BLaER1 treated with 17β-estradiol and CSF1 and Interleukin-3, amounts not matched to agents 10 nM and 100 nM (cell line): ENCODE measurements around the gene GRIN3A.
A peak's percentile ranks its signal among the peaks of the same experiment; 100 is the strongest.

Experiments
- H3K27ac ChIP-seq, 11 experiments: shearing (Covaris generic); formaldehyde crosslinking; 2 replicates each; pipeline ENCODE4 v1.8.1; 2022
- H3K27me3 ChIP-seq, 11 experiments: shearing (Covaris generic); formaldehyde crosslinking; 2 replicates each; pipeline ENCODE4 v1.8.1; 2022
- H3K36me3 ChIP-seq, 11 experiments: shearing (Covaris generic); formaldehyde crosslinking; 2 replicates each; pipeline ENCODE4 v1.8.1; 2022
- H3K4me1 ChIP-seq, 10 experiments: shearing (Covaris generic); formaldehyde crosslinking; 2 replicates each; pipeline ENCODE4 v1.8.1; 2022
- H3K4me2 ChIP-seq, 11 experiments: shearing (Covaris generic); formaldehyde crosslinking; 2 replicates each; pipeline ENCODE4 v1.8.1; 2022
- H3K4me3 ChIP-seq, 10 experiments: shearing (Covaris generic); formaldehyde crosslinking; 2 replicates each; pipeline ENCODE4 v1.8.1; 2022
- H3K9ac ChIP-seq, 11 experiments: shearing (Covaris generic); formaldehyde crosslinking; 2 replicates each; pipeline ENCODE4 v1.8.1; 2022
- H3K9me3 ChIP-seq, 11 experiments: shearing (Covaris generic); formaldehyde crosslinking; replicated peaks in 1 of 11; 2 replicates each; pipeline ENCODE4 v1.8.1; 2022
- H4K20me1 ChIP-seq, 11 experiments: shearing (Covaris generic); formaldehyde crosslinking; 2 replicates each; pipeline ENCODE4 v1.8.1; 2022
- Cebpa-rat ChIP-seq, 11 experiments: shearing (Covaris generic); IDR thresholded peaks; 2 replicates each; pipeline ENCODE4 v1.8.1; 2022

GRIN3A gene

DNA sequence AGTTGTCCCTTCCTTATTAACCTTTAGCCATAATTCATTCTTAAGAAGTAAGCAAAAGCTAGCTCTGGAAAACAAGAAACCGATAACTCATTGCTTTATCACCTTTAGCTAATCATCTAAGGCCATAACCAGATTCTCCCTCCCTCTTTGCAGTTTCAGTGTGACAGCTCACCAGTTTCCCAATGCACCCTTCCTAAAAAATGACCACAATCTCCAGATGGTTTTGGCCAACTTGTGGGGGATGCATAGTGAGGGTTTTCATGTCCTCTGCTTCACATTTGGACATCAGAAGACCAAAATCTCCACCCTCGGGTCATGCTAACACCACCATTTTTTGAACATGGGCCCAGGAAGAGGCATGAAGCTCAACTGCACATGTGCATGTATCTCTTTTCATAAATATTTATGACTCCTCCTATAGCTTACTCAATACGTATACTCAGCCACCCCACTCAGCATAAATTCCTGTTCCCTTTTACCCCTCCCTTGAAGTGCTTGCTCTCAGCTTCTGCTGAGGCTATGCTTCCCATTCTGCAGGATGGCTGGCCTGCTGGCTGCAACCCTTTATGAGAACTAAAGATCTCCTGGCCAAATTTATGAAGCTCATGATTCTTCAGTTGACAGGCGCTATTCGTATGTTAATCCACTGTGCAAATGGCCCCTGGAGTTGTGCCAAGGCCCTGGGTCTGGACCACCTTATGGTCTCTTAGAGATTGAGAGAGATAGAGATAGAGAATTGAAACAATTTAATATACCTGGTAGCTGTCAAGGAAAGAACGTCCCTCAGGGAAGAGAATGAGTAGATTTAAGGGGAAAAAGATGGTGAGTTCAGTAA is 158.5 kb downstream of the GRIN3A start:
- Histone ChIP-seq H3K4me2 (peak overlapping the region in 3 of 11 experiments; percentile 10 to 79 (median 45); a peak in 6 of 22 replicates), H4K20me1 (no peaks in the 10 kb centered on the region), H3K4me3 (no peak overlapping the region), H3K9ac (no peak overlapping the region), H3K27me3 (no peaks in the 10 kb centered on the region), H3K4me1 (peaks cover 0 to 46% (median 0%) of the 10 kb centered on the region in 10 experiments; a peak in 6 of 20 replicates), H3K9me3 (no peaks in the 10 kb centered on the region), H3K27ac (peak overlapping the region in 2 of 11 experiments; percentile 51 to 63; a peak in 3 of 22 replicates), H3K36me3 (no peaks in the 10 kb centered on the region)
- no peak for TF ChIP-seq Cebpa-rat (IDR thresholded peaks at IDR 0.05)

DNA sequence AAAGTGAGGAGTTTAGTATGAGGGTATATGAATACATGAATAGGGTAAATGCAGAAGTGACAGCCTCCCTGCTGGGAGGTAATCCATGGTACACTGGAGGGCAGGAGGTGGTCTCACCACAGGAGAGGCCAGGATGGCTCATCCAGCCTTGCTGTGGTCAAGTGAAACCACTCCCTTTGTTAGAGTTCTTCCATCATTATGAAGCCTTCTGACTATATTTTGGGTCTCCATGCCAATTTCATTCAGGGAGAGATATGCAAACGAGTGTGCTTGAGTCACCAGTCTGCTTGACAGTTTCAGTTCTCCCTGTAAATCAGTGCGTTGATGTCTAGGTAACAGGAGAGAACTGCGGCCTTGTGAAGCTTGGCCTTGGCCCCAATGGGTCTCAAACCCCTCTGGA is 160.1 kb downstream of the GRIN3A start:
- H3K4me2 ChIP-seq, result peak overlapping the region in 3 of 11 experiments; percentile 40 to 79 (median 45); a peak in 5 of 22 replicates

DNA sequence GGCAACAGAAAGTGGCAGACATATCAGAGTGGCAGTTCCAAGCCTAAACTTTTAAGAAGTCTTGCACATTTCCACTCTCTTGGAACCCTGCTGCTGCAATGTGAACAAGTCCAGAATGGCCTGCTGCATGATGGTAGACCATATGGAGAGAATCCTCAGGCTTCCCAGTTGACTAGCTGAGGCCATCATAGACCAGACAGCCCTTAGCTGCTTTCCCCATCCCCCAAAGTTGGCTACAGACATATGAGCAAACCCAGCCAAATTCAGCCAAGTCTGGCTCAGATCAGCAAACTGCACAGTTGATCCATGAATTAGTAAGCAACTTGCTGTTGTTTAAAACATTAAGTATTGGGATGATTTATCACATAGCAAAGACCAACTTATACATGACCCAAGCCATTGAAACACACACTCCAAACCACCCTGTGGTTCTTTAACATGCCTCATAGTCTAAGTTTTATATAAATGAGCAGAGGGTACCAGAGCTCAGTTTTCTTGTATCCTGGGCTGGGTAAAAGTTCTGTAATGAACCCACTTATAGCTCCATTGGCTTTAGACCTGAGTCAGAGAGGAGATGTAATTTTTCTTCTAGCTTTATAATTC is 163.6 kb downstream of the GRIN3A start:
- Histone ChIP-seq H3K27me3 (no peaks in the 10 kb centered on the region), H3K4me1 (peaks cover 0 to 26% (median 0%) of the 10 kb centered on the region in 10 experiments; a peak in 6 of 20 replicates), H4K20me1 (no peaks in the 10 kb centered on the region), H3K4me3 (no peak overlapping the region), H3K9ac (no peak overlapping the region), H3K4me2 (no peak overlapping the region), H3K36me3 (peaks cover 3 to 16% (median 8%) of the 10 kb centered on the region in 11 experiments; a peak in 12 of 22 replicates), H3K27ac (no peak overlapping the region), H3K9me3 (no peaks in the 10 kb centered on the region)
- no peak for TF ChIP-seq Cebpa-rat (IDR thresholded peaks at IDR 0.05)

More for the DNA sequence above, 160.1 kb downstream of the GRIN3A start:
- no peaks in the 10 kb centered on the region for H3K27me3 ChIP-seq
- TF ChIP-seq Cebpa-rat (IDR thresholded peaks at IDR 0.05), result no peak
- H3K9me3 ChIP-seq, result no peaks in the 10 kb centered on the region
- no peaks in the 10 kb centered on the region for H4K20me1 ChIP-seq
- no peak overlapping the region for H3K4me3 ChIP-seq
- H3K9ac ChIP-seq, result no peak overlapping the region
- peaks cover 0 to 43% (median 0%) of the 10 kb centered on the region in 10 experiments; a peak in 6 of 20 replicates for H3K4me1 ChIP-seq
- H3K36me3 ChIP-seq, result 0 out of 22 replicates have a peak, but pooled peaks cover 0 to 3% (median 0%) of the 10 kb centered on the region in 11 experiments
- H3K27ac ChIP-seq, result peak overlapping the region in 2 of 11 experiments; percentile 45 to 63; a peak in 2 of 22 replicates

DNA sequence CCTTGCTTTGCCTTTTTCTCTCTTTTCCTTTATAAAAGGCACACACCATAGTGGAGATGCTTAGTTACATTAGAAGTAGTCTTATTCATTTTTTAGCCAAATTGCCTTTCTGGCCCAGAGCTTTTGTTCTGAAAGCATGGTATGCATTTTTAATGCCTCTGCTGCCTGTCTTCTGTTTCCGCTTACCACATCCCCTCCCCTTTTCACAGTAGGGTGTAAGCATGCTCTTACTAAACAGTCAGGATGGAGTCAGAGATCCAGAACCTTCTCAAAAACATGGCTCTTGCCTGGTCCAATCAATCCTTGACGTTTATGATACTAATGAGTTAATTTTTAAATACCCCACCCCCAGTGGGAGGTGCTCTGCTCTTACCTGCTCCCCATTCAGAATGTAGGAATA is 166.1 kb downstream of the GRIN3A start:
- H4K20me1 ChIP-seq, result no peaks in the 10 kb centered on the region
- no peak for TF ChIP-seq Cebpa-rat (IDR thresholded peaks at IDR 0.05)
- H3K4me2 ChIP-seq, result no peak overlapping the region
- H3K36me3 ChIP-seq, result peaks cover 28 to 42% (median 32%) of the 10 kb centered on the region in 11 experiments; a peak in 20 of 22 replicates
- no peak overlapping the region for H3K4me3 ChIP-seq
- H3K27me3 ChIP-seq, result no peaks in the 10 kb centered on the region
- peaks cover 0 to under 1% (median 0%) of the 10 kb centered on the region in 10 experiments; a peak in 1 of 20 replicates for H3K4me1 ChIP-seq
- H3K9ac ChIP-seq, result no peak overlapping the region
- H3K27ac ChIP-seq, result no peak overlapping the region
- H3K9me3 ChIP-seq, result no peaks in the 10 kb centered on the region

- TF ChIP-seq Cebpa-rat (IDR thresholded peaks at IDR 0.05), result no peak
- H3K9me3 ChIP-seq, result no peaks in the 10 kb centered on the region
- H3K4me2 ChIP-seq, result no peak overlapping the region
- H4K20me1 ChIP-seq, result no peaks in the 10 kb centered on the region
- no peaks in the 10 kb centered on the region for H3K4me1 ChIP-seq
- H3K36me3 ChIP-seq, result peaks cover 34 to 54% (median 43%) of the 10 kb centered on the region in 11 experiments
- H3K9ac ChIP-seq, result no peak overlapping the region
- H3K4me3 ChIP-seq, result no peak overlapping the region
- H3K27ac ChIP-seq, result no peak overlapping the region
- H3K27me3 ChIP-seq, result no peaks in the 10 kb centered on the region
Measured at GRCh38 chr9:101571114-101571513, 167.3 kb downstream of the GRIN3A start.

DNA sequence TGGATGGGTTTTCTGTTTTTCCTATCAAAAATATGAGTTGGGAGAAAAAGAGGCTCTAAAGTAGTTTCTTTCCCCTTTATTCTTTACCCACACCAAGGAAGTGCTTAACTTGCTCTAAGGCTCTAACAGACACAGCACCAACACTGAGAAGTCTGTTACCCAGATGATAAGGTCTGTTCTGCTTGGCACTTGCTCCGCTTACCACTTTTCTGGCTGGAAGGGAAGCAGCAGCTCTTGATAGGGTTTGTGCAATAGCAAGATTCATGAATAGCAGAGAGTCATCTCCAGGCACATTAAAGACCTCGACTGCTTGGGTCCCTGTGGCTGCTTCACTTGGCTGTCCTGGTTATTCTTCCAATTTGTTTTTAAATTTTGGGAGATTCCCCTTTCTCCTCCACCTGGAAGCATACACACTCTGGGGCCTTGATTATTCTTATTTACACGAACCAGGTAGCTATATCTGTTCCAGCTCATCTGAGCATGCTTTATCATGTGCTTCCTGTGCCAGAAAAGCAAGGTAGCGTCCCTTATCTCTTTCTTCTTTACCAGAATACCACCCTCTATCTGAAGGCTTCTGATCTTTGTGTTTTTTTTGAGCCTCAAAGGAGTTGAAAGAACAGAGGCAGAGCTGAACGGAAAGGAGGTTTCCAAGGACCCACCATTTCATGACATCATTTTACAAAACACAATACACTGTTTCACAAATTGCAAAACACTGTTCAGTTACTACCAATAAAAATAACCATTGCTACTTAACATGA is 168.5 kb downstream of the GRIN3A start:
- Histone ChIP-seq H3K27me3 (no peaks in the 10 kb centered on the region), H3K36me3 (peaks cover 46 to 66% (median 55%) of the 10 kb centered on the region in 11 experiments), H3K9ac (no peak overlapping the region), H3K4me1 (no peaks in the 10 kb centered on the region), H3K9me3 (no peaks in the 10 kb centered on the region), H3K4me2 (no peak overlapping the region), H3K4me3 (no peak overlapping the region), H4K20me1 (no peaks in the 10 kb centered on the region), H3K27ac (no peak overlapping the region)
- no peak for TF ChIP-seq Cebpa-rat (IDR thresholded peaks at IDR 0.05)

- no peak overlapping the region for H3K4me3 ChIP-seq
- H3K4me1 ChIP-seq, result peaks cover 0 to 7% (median 0%) of the 10 kb centered on the region in 10 experiments; a peak in 4 of 20 replicates
- no peaks in the 10 kb centered on the region for H4K20me1 ChIP-seq
- no peaks in the 10 kb centered on the region for H3K9me3 ChIP-seq
- no peak overlapping the region for H3K27ac ChIP-seq
- no peak overlapping the region for H3K4me2 ChIP-seq
- no peak overlapping the region for H3K9ac ChIP-seq
- no peak for TF ChIP-seq Cebpa-rat (IDR thresholded peaks at IDR 0.05)
- no peaks in the 10 kb centered on the region for H3K27me3 ChIP-seq
- H3K36me3 ChIP-seq, result peaks cover 66 to 80% (median 76%) of the 10 kb centered on the region in 11 experiments
Measured at GRCh38 chr9:101567725-101568350, 170.6 kb downstream of the GRIN3A start.

DNA sequence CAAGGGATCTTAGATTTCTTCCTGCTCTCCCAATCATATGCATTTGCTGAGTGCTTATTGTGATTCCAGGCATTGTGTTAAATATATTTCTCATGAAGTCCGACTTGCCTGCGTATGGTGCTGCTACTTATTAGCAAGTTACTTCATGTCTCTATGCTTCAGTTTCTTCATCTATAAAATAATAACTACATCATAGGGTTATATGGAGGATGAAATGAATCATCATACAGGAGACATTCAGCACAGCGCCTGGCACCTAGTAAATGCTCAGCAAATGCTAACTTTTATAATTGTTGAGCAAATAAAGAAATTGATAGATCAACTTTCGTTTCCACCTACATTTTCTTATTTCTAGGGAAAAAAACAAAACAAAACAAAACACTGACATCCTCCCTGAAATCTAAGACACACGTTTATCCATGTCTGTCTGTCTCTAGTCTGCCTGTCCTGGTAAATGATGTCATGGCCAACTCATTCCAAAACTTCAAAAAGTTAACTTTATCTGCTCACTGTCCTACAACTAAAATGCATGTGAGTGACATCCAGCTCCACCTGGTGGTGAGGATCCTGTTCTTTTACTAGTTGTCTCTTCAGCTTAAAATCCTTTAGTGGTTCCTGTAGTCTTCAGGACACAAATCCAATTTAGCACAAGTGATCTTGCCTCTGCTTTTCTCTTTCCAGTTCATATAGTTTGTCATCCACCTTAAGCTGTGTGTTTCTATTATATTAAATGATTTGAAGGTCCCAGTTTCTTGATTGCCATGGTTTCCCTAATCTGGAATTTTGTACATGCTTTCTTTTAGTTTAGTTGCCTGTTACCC is 171.3 kb downstream of the GRIN3A start:
- H3K4me1 ChIP-seq, result peaks cover 0 to 7% (median 0%) of the 10 kb centered on the region in 10 experiments; a peak in 4 of 20 replicates
- no peaks in the 10 kb centered on the region; a peak in 1 of 22 replicates for H3K9me3 ChIP-seq
- no peak for TF ChIP-seq Cebpa-rat (IDR thresholded peaks at IDR 0.05)
- no peak overlapping the region for H3K4me2 ChIP-seq
- H3K36me3 ChIP-seq, result peaks cover 74 to 87% (median 81%) of the 10 kb centered on the region in 11 experiments
- H3K9ac ChIP-seq, result no peak overlapping the region
- H3K27me3 ChIP-seq, result no peaks in the 10 kb centered on the region
- H3K27ac ChIP-seq, result no peak overlapping the region
- no peaks in the 10 kb centered on the region for H4K20me1 ChIP-seq
- no peak overlapping the region for H3K4me3 ChIP-seq
